SJSA1 (cell line): ENCODE data around the gene ADAMTS4. TPM values are rescaled to one million over a fixed set of nuclear protein-coding genes. Genes with fewer than 3 reads are reported as not detected.

Experiments
- DNase-seq, 2 experiments: peaks; one replicate each; pipeline ENCODE4 v3.0.0-alpha.2; 2015 to 2020; ENCODE audit warnings: low spot score in 2 of 2, low read depth in 1 of 2
- H3K27ac ChIP-seq: fragments of 250-450 bp; sonication (Bioruptor Pico); 2 replicates; pipeline ENCODE4 v1.5.1; 2020; ENCODE audit warnings: mild to moderate bottlenecking, moderate library complexity
- H3K27me3 ChIP-seq: fragments of 250-450 bp; sonication (Bioruptor Pico); replicated peaks from 2 replicates; pipeline ENCODE4 v1.5.1; 2020; ENCODE audit warnings: mild to moderate bottlenecking, moderate library complexity
- H3K36me3 ChIP-seq: fragments of 250-450 bp; sonication (Bioruptor Pico); 2 replicates; pipeline ENCODE4 v1.5.1; 2020; ENCODE audit warnings: mild to moderate bottlenecking
- H3K4me1 ChIP-seq: fragments of 250-450 bp; sonication (Bioruptor Pico); replicated peaks from 2 replicates; pipeline ENCODE4 v1.6.1; 2021; ENCODE audit warnings: mild to moderate bottlenecking
- H3K4me3 ChIP-seq: fragments of 250-450 bp; sonication (Bioruptor Pico); 2 replicates; pipeline ENCODE4 v1.5.1; 2020; ENCODE audit warnings: mild to moderate bottlenecking
- H3K9me3 ChIP-seq: fragments of 250-450 bp; sonication (Bioruptor Pico); replicated peaks from 2 replicates; pipeline ENCODE4 v1.5.1; 2020; ENCODE audit warnings: mild to moderate bottlenecking
- total RNA-seq: library from RNA; depleted of rRNA; stranded (reverse); fragments of >200 nt; shearing (Covaris generic); gene quantifications from 2 replicates; pipeline ENCODE4 v1.2.3, GENCODE V29; 2014; rRNA removed

Gene ADAMTS4
- not detected in 2 replicates for total RNA-seq

- peaks cover 7% of the 10 kb centered on the region for H3K36me3 ChIP-seq
- H3K9me3 ChIP-seq: no peaks in the 10 kb centered on the region
- peaks cover 25% of the 10 kb centered on the region for H3K4me1 ChIP-seq
- DNase-seq: no peak
- H3K27ac ChIP-seq: no peak within 1 kb of the TSS
- no peaks in the 10 kb centered on the region for H3K27me3 ChIP-seq
- no peak within 1 kb of the TSS for H3K4me3 ChIP-seq
Observed at GRCh38 chr1:161198897-161199431, at the start of gene ADAMTS4. Gene ADAMTS4, minus strand, starts transcription at chr1:161199054. Its CDS starts 427 bp downstream, at chr1:161198627.

GRCh38 chr1:161244888-161245287 is 46.0 kb upstream of the ADAMTS4 start:
- peaks cover 5% of the 10 kb centered on the region; the same call in 1 of the 2 replicates for H3K27me3 ChIP-seq
- H3K36me3 ChIP-seq: no peaks in the 10 kb centered on the region
- no peak overlapping the region for H3K4me3 ChIP-seq
- no peaks in the 10 kb centered on the region for H3K4me1 ChIP-seq
- no peaks in the 10 kb centered on the region for H3K9me3 ChIP-seq
- DNase-seq: no peak
- no peak overlapping the region for H3K27ac ChIP-seq

GRCh38 chr1:161242313-161242712 is 43.5 kb upstream of the ADAMTS4 start:
- DNase-seq: no peak
- Histone ChIP-seq H3K4me3 (no peak overlapping the region), H3K27me3 (peaks cover 8% of the 10 kb centered on the region; the same call in 1 of the 2 replicates), H3K36me3 (no peaks in the 10 kb centered on the region), H3K27ac (no peak overlapping the region), H3K9me3 (no peaks in the 10 kb centered on the region), H3K4me1 (no peaks in the 10 kb centered on the region)

- Histone ChIP-seq H3K36me3 (no peaks in the 10 kb centered on the region), H3K4me1 (no peaks in the 10 kb centered on the region), H3K27ac (no peak overlapping the region), H3K4me3 (no peak overlapping the region), H3K9me3 (no peaks in the 10 kb centered on the region), H3K27me3 (peaks cover 8% of the 10 kb centered on the region; the same call in 1 of the 2 replicates)
- no peak for DNase-seq
Observed at GRCh38 chr1:161241682-161242081, 42.8 kb upstream of the ADAMTS4 start.

- no peak within 1 kb of the TSS for H3K27ac ChIP-seq
- H3K36me3 ChIP-seq: no peaks in the 10 kb centered on the region
- H3K4me3 ChIP-seq: no peak within 1 kb of the TSS
- DNase-seq: no peak
- H3K9me3 ChIP-seq: no peaks in the 10 kb centered on the region
- H3K27me3 ChIP-seq: peaks cover 8% of the 10 kb centered on the region; the same call in 1 of the 2 replicates
- no peaks in the 10 kb centered on the region for H3K4me1 ChIP-seq
Observed at GRCh38 chr1:161238039-161238473, 39.2 kb upstream of the ADAMTS4 start, which contains the start of gene NR1I3. Gene NR1I3, minus strand, starts transcription at chr1:161238203. Its CDS starts 1,638 bp downstream, at chr1:161236565.

- no peaks in the 10 kb centered on the region for H3K9me3 ChIP-seq
- peaks cover 8% of the 10 kb centered on the region; the same call in 1 of the 2 replicates for H3K27me3 ChIP-seq
- H3K36me3 ChIP-seq: no peaks in the 10 kb centered on the region
- no peak overlapping the region for H3K27ac ChIP-seq
- no peaks in the 10 kb centered on the region for H3K4me1 ChIP-seq
- no peak for DNase-seq
- no peak overlapping the region for H3K4me3 ChIP-seq
Observed at GRCh38 chr1:161235957-161236775, 37.3 kb upstream of the ADAMTS4 start.

GRCh38 chr1:161233102-161233501 is 34.2 kb upstream of the ADAMTS4 start:
- H3K36me3 ChIP-seq: peaks cover 19% of the 10 kb centered on the region
- no peak overlapping the region for H3K27ac ChIP-seq
- no peak for DNase-seq
- no peak overlapping the region for H3K4me3 ChIP-seq
- no peaks in the 10 kb centered on the region for H3K9me3 ChIP-seq
- no peaks in the 10 kb centered on the region for H3K4me1 ChIP-seq
- H3K27me3 ChIP-seq: no peaks in the 10 kb centered on the region

- no peak overlapping the region for H3K27ac ChIP-seq
- H3K4me1 ChIP-seq: peaks cover 13% of the 10 kb centered on the region
- H3K9me3 ChIP-seq: no peaks in the 10 kb centered on the region
- no peak overlapping the region for H3K4me3 ChIP-seq
- no peaks in the 10 kb centered on the region for H3K27me3 ChIP-seq
- peaks cover 25% of the 10 kb centered on the region for H3K36me3 ChIP-seq
- no peak for DNase-seq
Observed at GRCh38 chr1:161230762-161231161, 31.9 kb upstream of the ADAMTS4 start.

- DNase-seq: no peak
- no peaks in the 10 kb centered on the region for H3K9me3 ChIP-seq
- no peak overlapping the region for H3K4me3 ChIP-seq
- no peaks in the 10 kb centered on the region for H3K27me3 ChIP-seq
- H3K36me3 ChIP-seq: peaks cover 25% of the 10 kb centered on the region
- H3K27ac ChIP-seq: no peak overlapping the region
- peaks cover 16% of the 10 kb centered on the region for H3K4me1 ChIP-seq
Observed at GRCh38 chr1:161229896-161230295, 31.0 kb upstream of the ADAMTS4 start.

GRCh38 chr1:161228032-161228431 is 29.2 kb upstream of the ADAMTS4 start:
- no peak for DNase-seq
- H3K36me3 ChIP-seq: peaks cover 25% of the 10 kb centered on the region
- no peaks in the 10 kb centered on the region for H3K27me3 ChIP-seq
- peaks cover 16% of the 10 kb centered on the region for H3K4me1 ChIP-seq
- no peaks in the 10 kb centered on the region for H3K9me3 ChIP-seq
- H3K4me3 ChIP-seq: no peak overlapping the region
- no peak overlapping the region for H3K27ac ChIP-seq

GRCh38 chr1:161227196-161227871 is 28.5 kb upstream of the ADAMTS4 start:
- H3K27me3 ChIP-seq: no peaks in the 10 kb centered on the region
- peaks cover 25% of the 10 kb centered on the region for H3K36me3 ChIP-seq
- peak; percentile 62 to 79 for DNase-seq
- no peaks in the 10 kb centered on the region for H3K9me3 ChIP-seq
- no peak overlapping the region for H3K27ac ChIP-seq
- H3K4me3 ChIP-seq: no peak overlapping the region
- peaks cover 16% of the 10 kb centered on the region for H3K4me1 ChIP-seq

- no peaks in the 10 kb centered on the region for H3K27me3 ChIP-seq
- H3K4me1 ChIP-seq: peaks cover 16% of the 10 kb centered on the region
- peaks cover 25% of the 10 kb centered on the region for H3K36me3 ChIP-seq
- H3K27ac ChIP-seq: no peak overlapping the region
- H3K9me3 ChIP-seq: no peaks in the 10 kb centered on the region
- H3K4me3 ChIP-seq: peak overlapping the region; percentile 55
- DNase-seq: no peak
Observed at GRCh38 chr1:161226759-161227158, 27.9 kb upstream of the ADAMTS4 start.

- H3K4me1 ChIP-seq: peaks cover 16% of the 10 kb centered on the region
- DNase-seq: no peak
- peak overlapping the region; percentile 48; the same call in 1 of the 2 replicates for H3K27ac ChIP-seq
- H3K9me3 ChIP-seq: no peaks in the 10 kb centered on the region
- peak overlapping the region; percentile 55 for H3K4me3 ChIP-seq
- peaks cover 25% of the 10 kb centered on the region for H3K36me3 ChIP-seq
- H3K27me3 ChIP-seq: no peaks in the 10 kb centered on the region
Observed at GRCh38 chr1:161226320-161226711, 27.5 kb upstream of the ADAMTS4 start.
